Kidney (tissue), 14 donors: Measurements from ENCODE around the gene MGA. TPM values are rescaled to one million over a fixed set of nuclear protein-coding genes. Genes with fewer than 3 reads are reported as not detected.

ENCODE experiments used
- DNase-seq, 5 donors: peaks; one replicate each; pipeline ENCODE4 v3.0.0-alpha.2; 2013 to 2020
- FAIRE-seq: peaks from 2 replicates; lab custom pipeline; 2012; peaks lifted over from hg19 to GRCh38; lab: Jason Lieb, UNC
- H3K27ac ChIP-seq, 2 donors: one replicate each; pipeline ENCODE4 v1.7.0; 2013; ENCODE audit warnings: low read depth in 2 of 2, low read length in 2 of 2, inconsistent platforms in 1 of 2
- H3K27me3 ChIP-seq: one replicate; pipeline ENCODE4 v1.7.1; 2013; ENCODE audit warnings: low read length, inconsistent platforms; ENCODE audit not compliant: control insufficient read depth, insufficient read depth
- H3K36me3 ChIP-seq, 3 donors: one replicate each; pipeline versions ENCODE4 v1.7.0 to v1.7.1; 2013; ENCODE audit warnings: low read length in 3 of 3, control low read depth in 1 of 3, inconsistent platforms in 1 of 3; ENCODE audit not compliant: insufficient read depth in 3 of 3, control insufficient read depth in 2 of 3
- H3K4me1 ChIP-seq, 3 donors: one replicate each; pipeline versions ENCODE4 v1.7.0 to v1.7.1; 2013; ENCODE audit warnings: low read length in 3 of 3, inconsistent platforms in 1 of 3, low read depth in 1 of 3; ENCODE audit not compliant: control insufficient read depth in 2 of 3, insufficient read depth in 2 of 3
- H3K4me3 ChIP-seq, 3 donors: one replicate each; pipeline versions ENCODE4 v1.7.0 to v1.8.1; 2013; ENCODE audit warnings: low read length in 3 of 3, control low read depth in 1 of 3, inconsistent platforms in 1 of 3
- H3K9ac ChIP-seq, 3 donors: one replicate each; pipeline versions ENCODE4 v1.7.0 to v1.7.1; 2013; ENCODE audit warnings: low read length in 3 of 3, control low read depth in 1 of 3, inconsistent platforms in 1 of 3
- H3K9me3 ChIP-seq, 3 donors: one replicate each; pipeline versions ENCODE4 v1.7.0 to v1.7.1; 2013; ENCODE audit warnings: low read length in 3 of 3, control low read depth in 1 of 3, inconsistent platforms in 1 of 3; ENCODE audit not compliant: control insufficient read depth in 2 of 3, insufficient read depth in 1 of 3
- intact Hi-C: fragments of 100-400 bp; cut with DNase I; formaldehyde crosslinking; loops from one replicate; pipeline ENCODE4 v1.11.1; 2022
- microRNA-seq: library from miRNA; unstranded; fragments of <30 nt; microRNA quantifications from one replicate; pipeline ENCODE4 v1.2.0, GENCODE V29; 2020
- polyA plus RNA-seq: library from polyadenylated mRNA; stranded (reverse); fragments of 350-450 nt; fragmentation: Illumina TruSeq; extraction: RNeasy Lipid Tissue Mini Kit (QIAGEN cat#74804); gene quantifications from one replicate; pipeline ENCODE4 v1.2.3, GENCODE V29; 2014; ENCODE audit warnings: low read depth, low replicate concordance; ENCODE audit not compliant: insufficient read depth
- total RNA-seq: library from RNA; stranded (reverse); fragmentation: NEBNext Ultra II Directional; extraction: Animal tissue kit (Norgen Biotek cat#: 25700); gene quantifications from one replicate; pipeline ENCODE4 v1.2.1, GENCODE V29; 2021
- TF ChIP-seq, protein P1 (sequence below): IDR thresholded peaks from 3 replicates; pipeline ENCODE4 v1.5.1; 2012; ENCODE audit warnings: mild to moderate bottlenecking, moderate library complexity, borderline replicate concordance; ENCODE audit not compliant: insufficient read depth; ENCODE audit errors: extremely low read depth
- donor health status: control.
- donor health status: control.
- donor health status: control.
- donor health status: control.
- donor health status: control.
- donor health status: DM: yes; HTN: yes; CAD: no.
- donor health status: Normal renal cell carcinoma (clear cell type).

Gene MGA
- total and polyA plus RNA-seq, 2 donors from 2014 or later, result 1.9 to 40.1 TPM

DNA sequence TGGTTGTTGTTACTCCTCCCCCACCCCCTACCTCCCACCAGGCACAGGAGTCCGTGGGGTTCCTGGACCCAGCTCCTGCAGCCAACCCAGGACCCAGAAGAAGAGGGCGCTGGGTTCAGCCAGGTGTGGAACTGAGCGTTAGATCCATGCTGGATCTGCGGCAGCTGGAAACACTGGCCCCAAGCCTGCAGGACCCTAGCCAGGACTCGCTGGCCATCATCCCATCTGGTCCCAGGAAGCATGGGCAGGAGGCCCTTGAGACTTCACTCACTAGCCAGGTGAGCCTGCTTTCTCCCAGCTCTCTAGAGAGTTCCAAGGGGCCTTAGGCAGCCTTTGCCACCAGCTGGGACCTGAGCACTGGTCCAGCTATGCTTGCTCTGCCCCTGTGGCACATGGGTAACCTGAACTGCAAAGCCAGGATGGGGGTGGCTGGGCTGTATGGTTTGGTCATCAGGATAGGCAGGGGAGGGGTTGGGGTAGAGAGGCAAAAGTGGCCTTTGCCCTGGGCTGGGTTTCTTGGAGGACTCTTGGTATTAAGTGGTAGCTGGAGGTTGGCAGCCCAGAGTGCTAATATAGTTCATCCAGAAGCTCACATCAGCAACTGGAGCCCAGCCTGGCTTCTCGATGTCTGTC, 160.7 kb downstream of the MGA start:
- no peak overlapping the region for H3K27ac ChIP-seq
- no peaks in the 10 kb centered on the region for H3K9me3 ChIP-seq
- no peak overlapping the region for H3K9ac ChIP-seq
- TF ChIP-seq, protein P1, sequence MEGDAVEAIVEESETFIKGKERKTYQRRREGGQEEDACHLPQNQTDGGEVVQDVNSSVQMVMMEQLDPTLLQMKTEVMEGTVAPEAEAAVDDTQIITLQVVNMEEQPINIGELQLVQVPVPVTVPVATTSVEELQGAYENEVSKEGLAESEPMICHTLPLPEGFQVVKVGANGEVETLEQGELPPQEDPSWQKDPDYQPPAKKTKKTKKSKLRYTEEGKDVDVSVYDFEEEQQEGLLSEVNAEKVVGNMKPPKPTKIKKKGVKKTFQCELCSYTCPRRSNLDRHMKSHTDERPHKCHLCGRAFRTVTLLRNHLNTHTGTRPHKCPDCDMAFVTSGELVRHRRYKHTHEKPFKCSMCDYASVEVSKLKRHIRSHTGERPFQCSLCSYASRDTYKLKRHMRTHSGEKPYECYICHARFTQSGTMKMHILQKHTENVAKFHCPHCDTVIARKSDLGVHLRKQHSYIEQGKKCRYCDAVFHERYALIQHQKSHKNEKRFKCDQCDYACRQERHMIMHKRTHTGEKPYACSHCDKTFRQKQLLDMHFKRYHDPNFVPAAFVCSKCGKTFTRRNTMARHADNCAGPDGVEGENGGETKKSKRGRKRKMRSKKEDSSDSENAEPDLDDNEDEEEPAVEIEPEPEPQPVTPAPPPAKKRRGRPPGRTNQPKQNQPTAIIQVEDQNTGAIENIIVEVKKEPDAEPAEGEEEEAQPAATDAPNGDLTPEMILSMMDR, result no peak
- H3K36me3 ChIP-seq, result peaks cover 2 to 31% (median 26%) of the 10 kb centered on the region in 3 donors
- intact Hi-C loops, result no loop called here
- FAIRE-seq, result no peak
- peak in 1 of 5 donors; percentile 48 for DNase-seq
- no peak overlapping the region for H3K4me3 ChIP-seq
- no peaks in the 10 kb centered on the region for H3K27me3 ChIP-seq
- H3K4me1 ChIP-seq, result peaks cover 0 to 4% (median 0%) of the 10 kb centered on the region in 3 donors

DNA sequence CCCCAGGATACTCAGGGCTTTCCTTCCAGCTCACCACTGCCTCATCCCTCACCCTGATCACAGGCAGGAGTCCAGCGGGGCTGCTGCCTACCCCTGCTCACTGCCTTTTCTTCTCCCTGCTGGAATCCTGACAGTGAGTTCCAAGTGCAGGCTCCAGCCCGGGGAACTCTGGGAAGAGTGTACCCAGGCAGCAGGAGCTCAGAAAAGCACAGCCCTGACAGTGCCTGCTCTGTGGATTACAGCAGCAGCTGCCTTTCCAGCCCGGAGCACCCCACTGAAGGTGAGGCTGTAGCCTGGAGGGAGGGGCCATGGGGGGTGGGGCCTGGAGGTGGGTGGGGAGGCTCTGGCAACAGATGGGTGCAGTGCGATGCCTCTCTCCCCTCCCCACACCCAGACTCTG, 161.6 kb downstream of the MGA start:
- Histone ChIP-seq H3K4me1 (peaks cover 0 to 4% (median 0%) of the 10 kb centered on the region in 3 donors), H3K27ac (no peak overlapping the region), H3K4me3 (no peak overlapping the region), H3K36me3 (peaks cover 2 to 29% (median 26%) of the 10 kb centered on the region in 3 donors), H3K9me3 (no peaks in the 10 kb centered on the region), H3K27me3 (no peaks in the 10 kb centered on the region), H3K9ac (no peak overlapping the region)
- DNase-seq, result peak in 1 of 5 donors; percentile 56
- FAIRE-seq, result no peak
- TF ChIP-seq, protein P1, result no peak
- intact Hi-C loops, result no loop called here

DNA sequence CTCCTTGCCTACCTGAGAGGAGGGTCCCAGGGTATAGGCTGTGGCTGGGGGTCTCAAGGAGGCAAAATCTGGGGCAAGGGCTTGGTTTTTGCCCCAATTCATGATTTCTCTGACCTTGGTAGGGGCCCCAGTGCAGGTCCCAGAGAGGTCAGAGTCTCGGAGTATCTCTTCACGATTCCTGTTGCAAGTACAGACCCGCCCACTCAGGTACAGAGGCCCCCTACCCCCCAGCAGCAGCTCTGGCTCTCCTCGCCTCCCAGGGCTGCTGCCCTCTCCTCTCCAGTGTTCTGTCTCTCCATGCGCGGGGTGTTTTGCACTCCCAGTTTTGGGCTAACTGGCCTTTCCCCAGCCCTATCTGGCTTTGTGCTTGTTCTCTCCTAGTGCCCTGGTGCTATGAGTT, 162.3 kb downstream of the MGA start:
- TF ChIP-seq, protein P1, result no peak
- Histone ChIP-seq H3K4me3 (no peak overlapping the region), H3K4me1 (peaks cover 0 to 4% (median 0%) of the 10 kb centered on the region in 3 donors), H3K36me3 (peaks cover 2 to 27% (median 23%) of the 10 kb centered on the region in 3 donors), H3K9ac (no peak overlapping the region), H3K9me3 (no peaks in the 10 kb centered on the region), H3K27me3 (no peaks in the 10 kb centered on the region), H3K27ac (no peak overlapping the region)
- no peak for FAIRE-seq
- intact Hi-C loops, result no loop called here
- DNase-seq, result peak in 1 of 5 donors; percentile 16

Small RNA genes lying within 50 kb of the gene (microRNA-seq; reads per million reads assigned to microRNA genes)
- gene MIR626, result not detected

Other genes with a start within 250 kb of the MGA start
- 29.7 TPM for gene RTF1, start 243.3 kb upstream of the MGA start, total RNA-seq
- 14.8 TPM for gene RTF1, start 243.3 kb upstream of the MGA start, polyA plus RNA-seq
- 0.66 TPM for gene ITPKA, start 166.5 kb upstream of the MGA start, total RNA-seq
- not detected for gene ITPKA, start 166.5 kb upstream of the MGA start, polyA plus RNA-seq
- gene LTK, start 146.6 kb upstream of the MGA start, total RNA-seq, result 0.91 TPM
- gene LTK, start 146.6 kb upstream of the MGA start, polyA plus RNA-seq, result 6.7 TPM
- 35.4 TPM for gene RPAP1, start 116.1 kb upstream of the MGA start, total RNA-seq
- gene RPAP1, start 116.1 kb upstream of the MGA start, polyA plus RNA-seq, result 8.0 TPM
- gene TYRO3, start 101.2 kb upstream of the MGA start, total RNA-seq, result 2.5 TPM
- gene TYRO3, start 101.2 kb upstream of the MGA start, polyA plus RNA-seq, result 46.5 TPM
- gene MAPKBP1, start 114.1 kb downstream of the MGA start, total RNA-seq, result 28.6 TPM
- 3.7 TPM for gene MAPKBP1, start 114.1 kb downstream of the MGA start, polyA plus RNA-seq
- gene JMJD7, start 167.7 kb downstream of the MGA start, total RNA-seq, result 16.2 TPM
- gene JMJD7, start 167.7 kb downstream of the MGA start, polyA plus RNA-seq, result 17.6 TPM
- gene PLA2G4B, start 178.4 kb downstream of the MGA start, total RNA-seq, result 8.3 TPM
- gene PLA2G4B, start 178.4 kb downstream of the MGA start, polyA plus RNA-seq, result 4.8 TPM
- 1.2 TPM for gene SPTBN5, start 233.6 kb downstream of the MGA start, total RNA-seq
- gene SPTBN5, start 233.6 kb downstream of the MGA start, polyA plus RNA-seq, result 2.6 TPM